Gastroesophageal sphincter (tissue), 3 donors: ENCODE results near the gene CMYA5.

Experiments used
- CTCF ChIP-seq, 4 experiments: fragments of 200-600 bp in 2 of 4; fragments of 450-650 bp in 2 of 4; sonication (generic) in 1 of 4; IDR thresholded peaks; one replicate each; pipeline ENCODE4 v1.5.1; 2017 to 2019; ENCODE audit warnings: antibody characterized with exemption in 4 of 4, mild to moderate bottlenecking in 2 of 4, moderate library complexity in 2 of 4
- EP300 ChIP-seq: sonication (generic); formaldehyde crosslinking; IDR thresholded peaks from one replicate; pipeline ENCODE4 v1.6.1; 2017; ENCODE audit warnings: antibody characterized with exemption, mild to moderate bottlenecking
- POLR2A ChIP-seq, 2 donors: fragments of 450-650 bp; IDR thresholded peaks; one replicate each; pipeline ENCODE4 v1.6.1; 2017; ENCODE audit warnings: antibody characterized with exemption in 2 of 2, mild to moderate bottlenecking in 2 of 2, moderate library complexity in 1 of 2
- POLR2AphosphoS5 ChIP-seq: sonication (generic); formaldehyde crosslinking; IDR thresholded peaks from one replicate; pipeline ENCODE4 v1.6.1; 2017; ENCODE audit warnings: antibody characterized with exemption

- TF ChIP-seq CTCF (IDR thresholded peaks at IDR 0.05) (no peak), POLR2AphosphoS5 (no peak), POLR2A (IDR thresholded peaks at IDR 0.05) (no peak), EP300 (no peak)
These were observed 113.4 kb downstream of the CMYA5 start for GRCh38 chr5:79803007-79803406.
